ENCODE results near the gene PEX26.
A peak's percentile ranks its signal among the peaks of the same experiment; 100 is the strongest.
"Not testable (repeated sequence)": the region's sequence is repeated elsewhere in the genome, so short reads cannot be mapped to it uniquely, and the experiment has no call there.

Gene PEX26

DNA sequence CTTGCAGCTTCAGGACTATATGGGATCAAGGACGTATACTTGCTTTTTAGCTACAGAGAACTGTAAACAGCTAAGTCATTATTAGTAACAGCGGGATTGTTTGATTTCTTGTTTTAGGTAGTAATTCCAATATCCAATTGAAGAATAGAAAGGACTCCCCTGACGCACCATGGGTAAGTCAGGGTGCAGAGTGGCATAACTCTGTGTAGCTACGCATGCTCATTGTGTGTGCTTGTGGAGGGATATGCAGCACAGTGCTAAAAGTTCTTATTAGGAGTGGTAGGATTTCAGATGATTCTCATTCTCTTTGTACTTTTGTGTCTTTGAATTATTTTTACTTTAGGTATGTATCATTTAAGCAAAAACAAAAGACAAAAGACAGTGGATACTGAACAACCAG is 7.7 kb upstream of the PEX26 start:
- H3K27ac ChIP-seq: peak overlapping the region; percentile 74; the same call in 1 of the 2 replicates
- TF ChIP-seq ZFX (IDR thresholded peaks at IDR 0.05): no peak
- TF ChIP-seq, protein P1, sequence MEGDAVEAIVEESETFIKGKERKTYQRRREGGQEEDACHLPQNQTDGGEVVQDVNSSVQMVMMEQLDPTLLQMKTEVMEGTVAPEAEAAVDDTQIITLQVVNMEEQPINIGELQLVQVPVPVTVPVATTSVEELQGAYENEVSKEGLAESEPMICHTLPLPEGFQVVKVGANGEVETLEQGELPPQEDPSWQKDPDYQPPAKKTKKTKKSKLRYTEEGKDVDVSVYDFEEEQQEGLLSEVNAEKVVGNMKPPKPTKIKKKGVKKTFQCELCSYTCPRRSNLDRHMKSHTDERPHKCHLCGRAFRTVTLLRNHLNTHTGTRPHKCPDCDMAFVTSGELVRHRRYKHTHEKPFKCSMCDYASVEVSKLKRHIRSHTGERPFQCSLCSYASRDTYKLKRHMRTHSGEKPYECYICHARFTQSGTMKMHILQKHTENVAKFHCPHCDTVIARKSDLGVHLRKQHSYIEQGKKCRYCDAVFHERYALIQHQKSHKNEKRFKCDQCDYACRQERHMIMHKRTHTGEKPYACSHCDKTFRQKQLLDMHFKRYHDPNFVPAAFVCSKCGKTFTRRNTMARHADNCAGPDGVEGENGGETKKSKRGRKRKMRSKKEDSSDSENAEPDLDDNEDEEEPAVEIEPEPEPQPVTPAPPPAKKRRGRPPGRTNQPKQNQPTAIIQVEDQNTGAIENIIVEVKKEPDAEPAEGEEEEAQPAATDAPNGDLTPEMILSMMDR (conservative IDR thresholded peaks at IDR 0.05): no peak

DNA sequence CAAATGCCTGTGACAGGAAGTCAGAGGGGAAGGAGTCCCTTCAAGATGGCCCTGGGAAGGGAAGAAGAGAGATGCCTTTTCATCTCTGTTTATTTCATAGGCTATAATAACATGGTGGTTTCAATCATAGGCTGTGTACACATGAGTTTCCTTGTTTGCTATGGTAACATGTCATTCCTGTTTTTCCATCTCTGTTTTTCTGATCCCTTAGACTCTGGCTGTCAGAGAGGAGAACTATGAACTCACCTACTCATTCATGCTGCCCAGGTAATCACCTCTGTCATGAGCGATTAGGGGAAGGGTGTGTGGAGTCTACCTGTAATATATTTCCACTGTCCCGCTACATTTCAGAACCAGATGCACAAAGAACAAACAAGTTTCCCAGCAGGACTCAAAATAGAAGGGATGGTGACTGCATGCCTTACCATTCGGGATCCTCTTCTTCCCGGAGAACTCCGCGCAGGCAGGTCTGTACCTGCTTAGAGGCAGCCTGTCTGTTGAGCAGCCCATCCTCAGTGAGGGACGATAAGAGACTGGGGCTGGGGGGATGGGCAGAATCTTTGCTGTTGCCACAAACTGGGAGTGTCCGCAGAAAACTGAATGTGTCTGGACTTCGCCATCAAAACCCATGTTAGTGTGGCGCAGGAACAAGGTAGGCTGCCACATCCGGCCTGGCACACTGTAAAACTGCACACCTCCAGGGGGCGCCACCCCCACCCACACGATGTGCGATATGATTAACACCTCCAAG is 7.1 kb upstream of the PEX26 start:
- TF ChIP-seq, protein P1 (conservative IDR thresholded peaks at IDR 0.05): peak; percentile 85
- TF ChIP-seq ZFX (IDR thresholded peaks at IDR 0.05): no peak

DNA sequence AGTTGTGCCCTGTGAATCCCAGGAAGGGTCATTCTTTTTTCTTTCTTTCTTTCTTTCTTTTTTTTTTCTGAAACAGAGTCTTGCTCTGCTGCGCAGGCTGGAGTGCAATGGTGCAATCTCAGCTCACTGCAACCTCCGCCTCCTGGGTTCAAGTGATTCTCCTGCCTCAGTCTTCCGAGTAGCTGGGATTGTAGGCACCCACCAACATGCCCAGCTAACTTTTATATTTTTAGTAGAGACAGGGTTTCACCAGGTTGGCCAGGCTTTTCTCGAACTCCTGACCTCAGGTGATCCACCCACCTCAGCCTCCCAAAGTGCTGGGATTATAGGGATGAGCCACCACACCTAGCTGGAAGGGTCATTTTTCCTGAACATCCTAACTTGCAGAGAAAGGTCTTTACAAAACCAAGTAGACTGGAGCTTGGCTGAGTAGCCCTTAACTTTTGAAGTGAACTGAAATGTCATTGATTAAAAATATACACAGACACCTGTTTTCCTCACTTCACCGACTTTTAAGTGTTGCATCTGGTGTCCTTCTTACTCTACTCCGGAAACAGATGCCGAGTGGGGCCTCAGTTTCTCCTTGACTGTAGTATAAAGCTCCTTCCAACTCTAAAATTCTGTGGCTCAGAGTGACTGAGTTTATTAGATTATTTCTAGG is 6.4 kb upstream of the PEX26 start:
- TF ChIP-seq, protein P1 (conservative IDR thresholded peaks at IDR 0.05): peak; percentile 58
- peak overlapping the region; percentile 74 for H3K27ac ChIP-seq

More for the DNA sequence above, 7.1 kb upstream of the PEX26 start:
- H3K27ac ChIP-seq: peak overlapping the region; percentile 74

DNA sequence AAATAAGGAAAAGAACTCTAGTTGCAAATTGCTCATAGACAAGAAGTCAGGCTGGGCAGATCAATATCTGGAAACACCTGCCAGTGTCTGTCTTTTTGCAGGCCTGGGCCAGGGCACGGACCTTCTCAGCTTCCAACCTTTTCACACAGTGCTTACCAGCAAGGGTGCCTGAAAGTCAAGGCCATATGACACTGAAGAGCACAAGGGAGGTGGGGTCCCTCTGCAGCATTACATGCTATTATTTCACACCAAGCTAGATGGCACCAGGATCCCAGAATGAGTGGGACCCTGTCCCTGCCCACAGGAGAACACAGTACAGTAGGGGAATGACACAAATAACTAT is 5.9 kb upstream of the PEX26 start:
- H3K27ac ChIP-seq: no peak overlapping the region
- TF ChIP-seq, protein P1 (conservative IDR thresholded peaks at IDR 0.05): no peak
- TF ChIP-seq ZFX (IDR thresholded peaks at IDR 0.05): no peak

DNA sequence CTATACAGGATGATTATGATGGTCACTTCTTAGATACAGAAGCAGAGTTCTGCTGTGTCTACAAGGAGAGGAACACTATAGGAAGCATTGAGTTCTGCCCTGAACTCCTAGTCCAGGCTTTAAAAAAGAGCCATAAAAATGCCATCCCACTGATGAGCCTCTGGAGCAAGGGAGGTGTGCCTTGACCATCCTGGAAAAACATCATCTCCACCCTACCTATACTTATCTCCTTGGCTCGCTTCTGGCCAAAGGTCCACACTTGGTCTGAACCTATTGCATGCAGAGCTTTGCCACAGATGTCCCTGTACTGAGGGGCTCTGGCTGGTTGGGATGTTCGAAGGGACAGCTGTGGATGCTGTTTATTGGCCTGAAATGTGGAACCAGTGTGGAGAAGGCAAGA is 4.3 kb upstream of the PEX26 start:
- no peak overlapping the region for H3K27ac ChIP-seq
- TF ChIP-seq, protein P1 (conservative IDR thresholded peaks at IDR 0.05): no peak
- no peak for TF ChIP-seq ZFX (IDR thresholded peaks at IDR 0.05)

DNA sequence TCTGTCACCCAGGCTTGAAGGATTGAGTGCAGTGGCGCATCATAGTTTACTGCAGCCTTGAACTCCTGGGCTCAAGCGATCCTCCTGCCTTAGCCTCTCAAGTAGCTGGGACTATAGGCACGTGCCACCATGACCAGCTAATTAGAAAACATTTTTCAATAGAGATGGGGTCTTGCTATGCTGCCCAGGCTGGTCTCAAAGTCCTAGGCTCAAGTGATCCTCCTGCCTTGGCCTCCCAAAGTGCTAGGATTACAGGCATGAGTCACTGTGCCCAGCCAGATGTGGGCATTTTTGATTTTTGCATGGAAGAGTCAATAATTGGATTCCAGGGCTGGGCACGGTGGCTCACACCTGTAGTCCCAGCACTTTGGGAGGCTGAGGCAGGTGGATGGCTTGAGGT is 3.9 kb upstream of the PEX26 start:
- not testable (repeated sequence) for H3K27ac ChIP-seq

DNA sequence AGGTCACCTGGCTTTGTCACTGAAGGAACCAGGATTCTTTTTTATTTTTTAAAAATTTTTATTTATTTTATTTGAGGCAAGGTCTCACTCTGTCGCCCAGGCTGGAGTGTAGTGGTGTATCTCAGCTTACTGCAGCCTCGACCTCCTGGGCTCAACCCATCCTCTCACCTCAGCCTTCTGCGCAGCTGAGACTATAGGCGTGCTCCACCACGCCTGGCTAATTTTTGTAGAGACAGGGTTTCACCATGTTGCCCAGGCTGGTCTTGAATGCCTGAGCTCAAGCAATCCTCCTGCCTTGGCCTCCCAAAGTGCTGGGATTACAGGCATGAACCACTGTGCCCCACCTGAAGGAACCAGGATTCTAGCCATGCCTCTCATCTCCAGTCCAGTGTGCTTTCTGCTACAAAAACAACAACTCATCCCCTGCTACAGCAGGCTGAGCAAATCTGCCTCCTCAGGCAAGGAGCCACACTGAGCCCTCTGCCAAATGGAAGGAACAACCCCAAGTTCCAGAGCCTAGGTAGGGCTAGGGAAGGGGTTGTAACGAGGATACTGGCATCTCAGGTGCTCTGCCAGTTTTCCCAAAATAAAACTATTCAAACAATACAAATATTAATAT is 2.6 kb upstream of the PEX26 start:
- no peak for TF ChIP-seq ZFX (IDR thresholded peaks at IDR 0.05)
- TF ChIP-seq, protein P1 (conservative IDR thresholded peaks at IDR 0.05): no peak
- H3K27ac ChIP-seq: no peak overlapping the region
